Brain microvascular endothelial cell (primary cell): ENCODE measurements around the gene TTBK1.

Source experiments
- DNase-seq: peaks from one replicate; pipeline ENCODE4 v3.0.0-alpha.2; 2020
- H3K27ac ChIP-seq: fragments of 250-450 bp; sonication (Bioruptor Pico); 2 replicates; pipeline ENCODE4 v1.5.1; 2020; ENCODE audit warnings: mild to moderate bottlenecking, moderate library complexity
- H3K27me3 ChIP-seq: fragments of 250-450 bp; sonication (Bioruptor Pico); replicated peaks from 2 replicates; pipeline ENCODE4 v1.5.1; 2020; ENCODE audit warnings: mild to moderate bottlenecking
- H3K36me3 ChIP-seq: fragments of 250-450 bp; sonication (Bioruptor Pico); replicated peaks from 2 replicates; pipeline ENCODE4 v1.5.1; 2020; ENCODE audit warnings: mild to moderate bottlenecking
- H3K4me3 ChIP-seq: 2 replicates; pipeline ENCODE4 v1.5.1; 2011; ENCODE audit warnings: low read depth, mild to moderate bottlenecking, control low read depth, low read length, moderate library complexity
- in situ Hi-C: cut with HindIII; loops from 2 replicates; pipeline ENCODE4 v1.10.0; 2017; ENCODE audit warnings: low sequenced_read_pairs, low pct_ligation_motif_present
- TF ChIP-seq, protein P1 (sequence below): IDR thresholded peaks from 2 replicates; pipeline ENCODE4 v1.5.1; 2011; ENCODE audit warnings: low read depth, mild to moderate bottlenecking, moderate library complexity, low read length, control low read depth, inconsistent platforms; ENCODE audit errors: missing control alignments

TTBK1 gene

GRCh38 chr6:43277306-43277642 is 34.0 kb downstream of the TTBK1 start:
- TF ChIP-seq, protein P1, sequence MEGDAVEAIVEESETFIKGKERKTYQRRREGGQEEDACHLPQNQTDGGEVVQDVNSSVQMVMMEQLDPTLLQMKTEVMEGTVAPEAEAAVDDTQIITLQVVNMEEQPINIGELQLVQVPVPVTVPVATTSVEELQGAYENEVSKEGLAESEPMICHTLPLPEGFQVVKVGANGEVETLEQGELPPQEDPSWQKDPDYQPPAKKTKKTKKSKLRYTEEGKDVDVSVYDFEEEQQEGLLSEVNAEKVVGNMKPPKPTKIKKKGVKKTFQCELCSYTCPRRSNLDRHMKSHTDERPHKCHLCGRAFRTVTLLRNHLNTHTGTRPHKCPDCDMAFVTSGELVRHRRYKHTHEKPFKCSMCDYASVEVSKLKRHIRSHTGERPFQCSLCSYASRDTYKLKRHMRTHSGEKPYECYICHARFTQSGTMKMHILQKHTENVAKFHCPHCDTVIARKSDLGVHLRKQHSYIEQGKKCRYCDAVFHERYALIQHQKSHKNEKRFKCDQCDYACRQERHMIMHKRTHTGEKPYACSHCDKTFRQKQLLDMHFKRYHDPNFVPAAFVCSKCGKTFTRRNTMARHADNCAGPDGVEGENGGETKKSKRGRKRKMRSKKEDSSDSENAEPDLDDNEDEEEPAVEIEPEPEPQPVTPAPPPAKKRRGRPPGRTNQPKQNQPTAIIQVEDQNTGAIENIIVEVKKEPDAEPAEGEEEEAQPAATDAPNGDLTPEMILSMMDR = no peak
- no peak overlapping the region for H3K27ac ChIP-seq
- no peak overlapping the region for H3K4me3 ChIP-seq
- peaks cover 46% of the 10 kb centered on the region for H3K27me3 ChIP-seq
- in situ Hi-C loops = no loop called here
- DNase-seq = no peak
- no peaks in the 10 kb centered on the region for H3K36me3 ChIP-seq

DNA sequence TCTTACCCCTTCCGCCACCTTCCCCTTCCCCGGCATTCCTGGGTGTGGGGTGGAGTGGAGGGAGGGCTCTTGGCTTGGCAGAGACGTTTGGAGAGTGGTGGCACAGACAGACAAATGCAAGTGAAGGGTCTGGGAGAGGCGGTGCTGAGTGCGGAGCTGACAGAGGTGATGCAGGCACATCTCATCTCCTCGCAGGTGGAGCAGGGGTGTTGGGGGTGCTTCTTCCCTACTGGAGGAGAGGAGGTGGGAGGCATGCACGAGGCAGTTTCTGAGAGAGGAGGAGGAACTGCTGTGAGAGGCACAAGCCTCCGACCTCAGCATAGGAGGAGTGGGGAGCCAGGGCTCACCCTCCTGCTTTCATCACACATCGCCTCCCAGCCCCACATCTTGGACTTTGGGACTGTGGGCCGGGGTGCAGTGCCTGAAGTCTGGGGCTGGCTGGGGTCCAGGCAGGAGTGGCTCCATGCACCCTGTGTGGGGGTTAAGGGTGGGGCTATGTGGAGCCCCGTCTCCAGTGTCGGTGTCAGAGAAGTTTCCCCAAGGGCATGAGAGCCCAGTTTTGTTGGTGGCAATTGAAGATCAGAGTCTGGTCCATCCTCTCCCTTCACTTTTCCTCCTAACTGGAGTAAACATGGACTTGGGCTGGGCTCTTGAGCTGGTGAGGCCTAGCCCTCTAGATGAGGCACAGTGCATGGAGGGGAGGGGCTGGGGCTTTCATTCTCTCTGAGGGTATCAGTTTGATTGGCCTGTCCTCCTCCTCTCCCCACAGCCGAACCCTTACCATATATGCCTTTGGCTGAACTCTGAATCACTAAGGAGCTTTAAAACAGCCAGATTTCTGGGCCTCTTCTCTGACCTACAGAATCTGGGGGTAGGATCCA is 34.6 kb downstream of the TTBK1 start:
- Histone ChIP-seq H3K4me3 (no peak overlapping the region), H3K27me3 (peaks cover 46% of the 10 kb centered on the region), H3K27ac (no peak overlapping the region), H3K36me3 (no peaks in the 10 kb centered on the region)
- DNase-seq = no peak
- in situ Hi-C loops = no loop called here
- TF ChIP-seq, protein P1 = no peak

- TF ChIP-seq, protein P1 = no peak
- in situ Hi-C loops = no loop called here
- Histone ChIP-seq H3K36me3 (no peaks in the 10 kb centered on the region), H3K4me3 (no peak overlapping the region), H3K27me3 (peaks cover 42% of the 10 kb centered on the region), H3K27ac (no peak overlapping the region)
- DNase-seq = no peak
Measured at GRCh38 chr6:43278524-43279078, 35.3 kb downstream of the TTBK1 start.

DNA sequence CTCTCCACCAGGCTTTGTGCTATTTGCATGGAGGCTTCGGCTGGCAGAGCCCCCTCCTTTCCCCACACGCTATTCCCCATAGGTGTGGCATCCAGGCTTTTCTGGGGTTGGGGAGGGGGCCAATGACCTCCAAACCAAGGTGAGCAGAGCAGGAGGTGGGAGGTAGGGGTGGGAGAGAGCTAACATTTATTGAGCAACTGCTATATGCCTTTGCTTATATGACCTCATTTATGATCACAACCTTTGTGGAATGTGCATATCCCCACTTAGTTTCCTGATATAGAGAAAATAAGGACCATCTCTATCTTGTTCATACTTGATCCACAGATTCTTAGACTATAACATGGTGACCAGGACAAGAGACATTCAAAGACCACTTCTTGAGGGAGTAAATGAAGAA is 37.0 kb downstream of the TTBK1 start:
- DNase-seq = no peak
- Histone ChIP-seq H3K4me3 (no peak overlapping the region), H3K27ac (no peak overlapping the region), H3K27me3 (peaks cover 29% of the 10 kb centered on the region), H3K36me3 (no peaks in the 10 kb centered on the region)
- in situ Hi-C loops = no loop called here
- TF ChIP-seq, protein P1 = no peak

DNA sequence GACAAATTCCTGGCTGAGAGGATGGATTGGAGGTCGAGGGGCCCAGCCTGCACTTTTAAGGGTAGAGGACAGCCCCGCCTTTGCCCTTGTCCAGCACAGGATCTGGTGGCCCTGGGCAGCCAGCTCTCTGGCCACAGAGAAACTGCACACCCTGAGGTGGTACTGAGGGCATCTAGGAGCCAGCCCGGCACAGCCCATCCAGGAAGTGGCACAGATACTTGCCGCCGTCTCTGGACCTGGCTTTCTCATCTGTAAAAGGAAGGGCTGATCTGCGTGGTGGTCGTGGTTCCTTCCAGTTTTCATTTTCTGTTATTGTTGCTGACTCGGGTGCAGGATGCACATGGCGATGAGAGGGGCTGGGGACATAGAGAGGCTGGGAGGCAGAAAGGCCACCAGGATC is 38.8 kb downstream of the TTBK1 start:
- Histone ChIP-seq H3K27me3 (peaks cover 20% of the 10 kb centered on the region), H3K4me3 (no peak overlapping the region), H3K36me3 (no peaks in the 10 kb centered on the region), H3K27ac (no peak overlapping the region)
- no peak for DNase-seq
- TF ChIP-seq, protein P1 = no peak
- in situ Hi-C loops = no loop called here
